ENCODE measurements around the gene LTO1.
"Not testable (repeated sequence)": the region's sequence is repeated elsewhere in the genome, so short reads cannot be mapped to it uniquely, and the experiment has no call there.

Gene LTO1

GRCh38 chr11:69700278-69701140, 25.4 kb upstream of the LTO1 start:
- DNase-seq = no peak

GRCh38 chr11:69699213-69699612, 24.1 kb upstream of the LTO1 start:
- no peak for DNase-seq

GRCh38 chr11:69698362-69698761, 23.2 kb upstream of the LTO1 start:
- DNase-seq = no peak

- no peak for DNase-seq
Observed at GRCh38 chr11:69697861-69698260, 22.7 kb upstream of the LTO1 start.

- DNase-seq = no peak
Observed at GRCh38 chr11:69697469-69697843, 22.3 kb upstream of the LTO1 start.

GRCh38 chr11:69696749-69697468, 21.8 kb upstream of the LTO1 start:
- DNase-seq = no peak

- not testable (repeated sequence) for DNase-seq
Observed at GRCh38 chr11:69695995-69696394, 20.8 kb upstream of the LTO1 start.

- DNase-seq = no peak
Observed at GRCh38 chr11:69695581-69695980, 20.4 kb upstream of the LTO1 start.

GRCh38 chr11:69694781-69695180, 19.6 kb upstream of the LTO1 start:
- DNase-seq = no peak

GRCh38 chr11:69692422-69692821, 17.3 kb upstream of the LTO1 start:
- no peak for DNase-seq

GRCh38 chr11:69691463-69691862, 16.3 kb upstream of the LTO1 start:
- no peak for DNase-seq

GRCh38 chr11:69689484-69690319, 14.5 kb upstream of the LTO1 start:
- DNase-seq = no peak

GRCh38 chr11:69687969-69688771, 13.0 kb upstream of the LTO1 start:
- not testable (repeated sequence) for DNase-seq

- DNase-seq = no peak
Observed at GRCh38 chr11:69686856-69687255, 11.7 kb upstream of the LTO1 start.

GRCh38 chr11:69686452-69686851, 11.3 kb upstream of the LTO1 start:
- no peak for DNase-seq

- no peak for DNase-seq
Observed at GRCh38 chr11:69685348-69685747, 10.2 kb upstream of the LTO1 start.

- DNase-seq = no peak
Observed at GRCh38 chr11:69684651-69685050, 9.5 kb upstream of the LTO1 start.

GRCh38 chr11:69683764-69684333, 8.7 kb upstream of the LTO1 start:
- DNase-seq = no peak

GRCh38 chr11:69682681-69683326, 7.7 kb upstream of the LTO1 start:
- no peak for DNase-seq

- DNase-seq = no peak
Observed at GRCh38 chr11:69682221-69682620, 7.1 kb upstream of the LTO1 start.

GRCh38 chr11:69680688-69681087, 5.5 kb upstream of the LTO1 start:
- DNase-seq = no peak

GRCh38 chr11:69677749-69678148, 2.6 kb upstream of the LTO1 start:
- DNase-seq = no peak
